K562 (cell line): Measurements from ENCODE around the gene RBFOX1. TPM values are rescaled to one million over a fixed set of nuclear protein-coding genes. Genes with fewer than 3 reads are reported as not detected.

Source experiments
- ADNP ChIP-seq: fragments of 200-800 bp; sonication (Bioruptor generic); IDR thresholded peaks from 2 replicates; pipeline ENCODE4 v1.6.1; 2016; ENCODE audit warnings: missing genetic modification characterization, missing compliant biosample characterization
- AFF4 ChIP-seq: sonication (generic); formaldehyde crosslinking; IDR thresholded peaks from 2 replicates; pipeline ENCODE4 v1.8.0; 2023; ENCODE audit warnings: mild to moderate bottlenecking, missing genetic modification reagents
- C11orf30 ChIP-seq: fragments of 450-650 bp; IDR thresholded peaks from 2 replicates; pipeline ENCODE4 v1.6.1; 2016; ENCODE audit warnings: low read depth, mild to moderate bottlenecking
- GABPB1 ChIP-seq: sonication (generic); formaldehyde crosslinking; IDR thresholded peaks from 2 replicates; pipeline ENCODE4 v1.8.0; 2022; ENCODE audit warnings: mild to moderate bottlenecking, missing genetic modification reagents
- MAFG ChIP-seq: fragments of 450-650 bp; conservative IDR thresholded peaks from 2 replicates; pipeline ENCODE4 v1.6.1; 2016; ENCODE audit warnings: missing genetic modification characterization, missing compliant biosample characterization
- SAFB2 ChIP-seq: fragments of 200-400 bp; formaldehyde crosslinking; IDR thresholded peaks from 2 replicates; pipeline ENCODE4 v1.6.1; 2018; ENCODE audit warnings: borderline replicate concordance, low read length, low read depth, moderate library complexity; ENCODE audit not compliant: severe bottlenecking
- SIRT6 ChIP-seq: IDR thresholded peaks from one replicate; pipeline ENCODE4 v1.6.1; 2012; ENCODE audit warnings: low read depth, mild to moderate bottlenecking, control low read depth, inconsistent platforms, low read length, moderate library complexity
- SREBF1 ChIP-seq: fragments of 150-350 bp; IDR thresholded peaks from 2 replicates; pipeline ENCODE4 v1.6.1; 2014; ENCODE audit warnings: antibody characterized with exemption, low read depth, low read length, borderline replicate concordance
- ZFP30 ChIP-seq: fragments of 250-450 bp; sonication (Bioruptor Pico); IDR thresholded peaks from 2 replicates; pipeline ENCODE4 v1.8.0; 2022; ENCODE audit warnings: moderate library complexity, mild to moderate bottlenecking, inconsistent platforms, borderline replicate concordance
- ZNF316 ChIP-seq: fragments of 450-650 bp; IDR thresholded peaks from 2 replicates; pipeline ENCODE4 v1.6.1; 2016
- ZNF398 ChIP-seq: fragments of 250-450 bp; sonication (Bioruptor Pico); IDR thresholded peaks from 2 replicates; pipeline ENCODE4 v1.8.0; 2021; ENCODE audit warnings: moderate library complexity, mild to moderate bottlenecking, inconsistent platforms
- polyA plus RNA-seq, 8 experiments: library from polyadenylated mRNA; depleted of rRNA in 4 of 8; stranded (reverse) in 5 of 8; unstranded in 3 of 8; fragments of >200 nt; fragmentation: Nextera tagmentation in 2 of 8; fragmentation: Illumina TruSeq in 1 of 8; extraction: Ambion mirVana in 2 of 8; extraction: Trizol in 1 of 8; gene quantifications; 2 replicates each; pipeline versions ENCODE4 v1.2.1 to v1.2.3, GENCODE V29; 2011 to 2014; ENCODE audit warnings: inconsistent platforms in 1 of 8, missing spikeins in 1 of 8
- total RNA-seq, 7 experiments: library from RNA; depleted of rRNA in 6 of 7; stranded (reverse); fragments of >200 nt in 6 of 7; fragmentation: Illumina TruSeq in 2 of 7; extraction: Trizol in 2 of 7; gene quantifications; 2 replicates each; pipeline versions ENCODE4 v1.2.1 to v1.2.3, GENCODE V29; 2011 to 2021; ENCODE audit warnings: low replicate concordance in 1 of 7
- TF ChIP-seq, protein P1 (sequence below): fragments of 450-650 bp; IDR thresholded peaks from 2 replicates; pipeline ENCODE4 v1.6.1; 2018; ENCODE audit warnings: mild to moderate bottlenecking, low read depth; ENCODE audit not compliant: partially characterized antibody
- TF ChIP-seq, protein P2 (sequence below): sonication (generic); formaldehyde crosslinking; IDR thresholded peaks from 2 replicates; pipeline ENCODE4 v1.9.0; 2022; ENCODE audit warnings: mild to moderate bottlenecking, missing genetic modification reagents

The RBFOX1 gene
- total and polyA plus RNA-seq, 9 of the 15 experiments (the other 6 are each of a cell fraction or from before 2014, with no cell fraction given) = 0.03 TPM; not detected in 8

- TF ChIP-seq ZNF398 (CRISPR knock-in tag) (no peak), SREBF1 (no peak), SAFB2 (no peak), GABPB1 (CRISPR knock-in tag) (no peak), C11orf30 (no peak), ZFP30 (CRISPR knock-in tag) (no peak), ZNF316 (no peak), SIRT6 (no peak), MAFG (tag) (no peak), AFF4 (CRISPR knock-in tag) (no peak), ADNP (tag) (no peak)
- TF ChIP-seq, protein P1, sequence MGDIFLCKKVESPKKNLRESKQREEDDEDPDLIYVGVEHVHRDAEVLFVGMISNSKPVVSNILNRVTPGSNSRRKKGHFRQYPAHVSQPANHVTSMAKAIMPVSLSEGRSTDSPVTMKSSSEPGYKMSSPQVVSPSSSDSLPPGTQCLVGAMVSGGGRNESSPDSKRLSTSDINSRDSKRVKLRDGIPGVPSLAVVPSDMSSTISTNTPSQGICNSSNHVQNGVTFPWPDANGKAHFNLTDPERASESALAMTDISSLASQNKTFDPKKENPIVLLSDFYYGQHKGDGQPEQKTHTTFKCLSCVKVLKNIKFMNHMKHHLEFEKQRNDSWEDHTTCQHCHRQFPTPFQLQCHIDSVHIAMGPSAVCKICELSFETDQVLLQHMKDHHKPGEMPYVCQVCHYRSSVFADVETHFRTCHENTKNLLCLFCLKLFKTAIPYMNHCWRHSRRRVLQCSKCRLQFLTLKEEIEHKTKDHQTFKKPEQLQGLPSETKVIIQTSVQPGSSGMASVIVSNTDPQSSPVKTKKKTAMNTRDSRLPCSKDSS = no peak
- TF ChIP-seq, protein P2, sequence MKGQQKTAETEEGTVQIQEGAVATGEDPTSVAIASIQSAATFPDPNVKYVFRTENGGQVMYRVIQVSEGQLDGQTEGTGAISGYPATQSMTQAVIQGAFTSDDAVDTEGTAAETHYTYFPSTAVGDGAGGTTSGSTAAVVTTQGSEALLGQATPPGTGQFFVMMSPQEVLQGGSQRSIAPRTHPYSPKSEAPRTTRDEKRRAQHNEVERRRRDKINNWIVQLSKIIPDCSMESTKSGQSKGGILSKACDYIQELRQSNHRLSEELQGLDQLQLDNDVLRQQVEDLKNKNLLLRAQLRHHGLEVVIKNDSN (CRISPR knock-in tag) = no peak
Observed at GRCh38 chr16:7423434-7424044, 90.9 kb downstream of the RBFOX1 start (continued).
